GM19395 (cell line): Measurements from ENCODE around the gene GEMIN7.

Experiments used
- ATAC-seq: cut with Tn5 transposase; IDR thresholded peaks from one replicate; pipeline ENCODE4 v1.9.1; 2021; ENCODE audit warnings: mild to moderate bottlenecking, moderate library complexity; ENCODE audit not compliant: unreplicated experiment

GEMIN7 gene

GRCh38 chr19:45082170-45082569 lies 3.1 kb downstream of the GEMIN7 start:
- no peak for ATAC-seq

DNA sequence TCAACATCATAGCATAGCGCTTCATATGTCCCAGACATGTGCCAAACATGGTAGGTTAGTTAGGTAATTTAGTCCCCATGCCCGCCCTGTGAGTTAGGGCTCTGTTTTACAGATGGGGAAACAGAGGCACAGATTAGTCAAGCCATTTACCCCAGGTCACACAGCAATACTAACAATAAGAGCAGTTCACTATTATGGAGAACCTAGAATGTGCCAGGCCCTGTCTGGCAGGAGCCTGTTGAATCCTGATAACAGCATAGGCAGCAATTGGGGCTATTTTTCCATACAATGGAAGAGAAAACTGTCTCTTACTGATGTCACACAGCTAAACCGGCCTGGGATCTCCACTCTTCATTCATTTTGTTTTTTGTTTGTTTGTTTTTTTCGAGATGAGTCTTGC lies 7.4 kb downstream of the GEMIN7 start:
- no peak for ATAC-seq

DNA sequence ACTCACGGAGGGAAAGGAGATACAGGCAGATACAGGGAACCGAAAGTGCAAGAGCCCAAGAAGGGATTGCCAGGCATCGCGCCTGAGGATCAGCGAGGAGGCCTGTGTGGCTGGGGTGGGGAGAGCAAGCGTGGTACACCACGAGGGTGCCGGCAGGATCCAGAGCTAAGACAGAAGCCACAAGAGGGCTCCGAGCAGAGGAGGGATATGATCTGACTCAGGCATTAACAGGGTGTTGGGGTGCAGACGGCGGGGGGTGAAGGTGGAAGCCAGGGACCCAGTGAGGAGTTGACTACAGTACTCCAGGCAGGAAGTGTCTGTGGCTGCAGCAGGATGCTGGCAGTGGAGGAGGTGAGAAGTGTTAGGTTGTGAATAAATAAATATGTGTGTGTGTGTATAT lies 8.5 kb downstream of the GEMIN7 start:
- ATAC-seq, result no peak

- ATAC-seq, result no peak
Measured at GRCh38 chr19:45090034-45090433, 11.0 kb downstream of the GEMIN7 start.

- no peak for ATAC-seq
Measured at GRCh38 chr19:45090606-45091005, 11.5 kb downstream of the GEMIN7 start.

GRCh38 chr19:45091031-45091923 lies 12.2 kb downstream of the GEMIN7 start:
- peak; percentile 68 for ATAC-seq

DNA sequence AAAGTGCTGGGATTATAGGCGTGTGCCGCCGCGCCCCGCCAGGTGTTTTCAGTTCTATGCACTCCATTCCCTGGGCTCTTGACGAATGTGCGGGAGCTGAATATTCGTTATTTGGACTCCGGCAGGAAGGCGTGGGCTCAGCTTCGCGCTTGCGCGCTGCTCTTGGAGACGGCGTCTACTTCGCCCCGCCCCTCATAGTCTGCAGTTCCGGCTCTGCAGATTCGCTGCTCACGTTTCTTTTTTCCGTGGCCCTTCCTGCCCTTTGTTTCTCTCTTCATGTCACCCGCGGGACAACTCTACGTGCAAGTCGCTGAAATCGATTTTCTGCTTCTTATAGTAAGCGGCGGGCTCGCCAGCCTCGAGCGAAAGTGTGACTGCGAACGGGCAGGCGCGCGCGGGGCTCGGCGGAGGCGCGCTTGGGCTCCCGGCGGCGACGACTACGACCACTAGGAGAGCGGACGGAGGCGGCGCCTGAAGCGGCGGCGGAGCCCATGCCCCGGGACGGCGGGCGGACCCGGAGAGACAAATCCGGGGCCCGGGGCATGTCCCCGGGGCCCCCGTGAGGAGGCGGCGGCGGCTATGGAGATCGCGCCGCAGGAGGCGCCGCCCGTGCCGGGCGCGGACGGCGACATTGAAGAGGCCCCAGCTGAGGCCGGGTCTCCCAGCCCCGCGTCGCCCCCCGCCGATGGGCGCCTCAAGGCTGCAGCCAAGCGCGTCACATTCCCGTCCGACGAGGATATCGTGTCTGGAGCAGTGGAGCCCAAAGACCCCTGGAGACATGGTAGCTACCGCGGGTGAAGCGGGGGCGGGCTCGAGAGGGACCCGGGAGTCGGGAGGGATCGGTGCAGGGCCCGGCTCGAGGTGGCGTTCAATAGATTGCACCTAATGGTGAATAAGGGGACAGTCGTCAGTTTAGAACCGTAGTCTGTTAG lies 14.0 kb downstream of the GEMIN7 start, which contains the start of gene PPP1R37:
PPP1R37 (plus strand) TSS at position 433 of the 932 bp plus-strand sequence; CDS start at position 580, 147 bp downstream.
- peak; percentile 64 for ATAC-seq

DNA sequence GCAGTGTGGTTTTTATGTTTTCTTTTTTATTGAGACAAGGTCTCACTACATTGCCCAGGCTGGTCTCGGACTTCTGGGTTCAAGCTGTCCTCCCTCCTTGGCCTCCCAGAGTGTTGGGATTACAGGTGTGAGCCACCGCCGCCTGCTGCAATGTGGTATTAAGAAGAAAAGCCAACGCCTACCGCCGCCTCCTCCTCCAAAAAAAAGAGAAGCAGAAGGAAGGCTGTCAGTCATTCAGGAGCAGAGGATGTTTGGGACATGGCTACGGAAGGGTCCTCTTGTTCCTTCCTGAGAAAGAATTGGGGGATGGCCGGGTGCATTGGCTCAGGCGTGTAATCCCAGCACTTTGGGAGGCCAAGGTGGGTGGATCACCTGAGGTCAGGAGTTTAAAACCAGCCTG lies 15.1 kb downstream of the GEMIN7 start:
- no peak for ATAC-seq

DNA sequence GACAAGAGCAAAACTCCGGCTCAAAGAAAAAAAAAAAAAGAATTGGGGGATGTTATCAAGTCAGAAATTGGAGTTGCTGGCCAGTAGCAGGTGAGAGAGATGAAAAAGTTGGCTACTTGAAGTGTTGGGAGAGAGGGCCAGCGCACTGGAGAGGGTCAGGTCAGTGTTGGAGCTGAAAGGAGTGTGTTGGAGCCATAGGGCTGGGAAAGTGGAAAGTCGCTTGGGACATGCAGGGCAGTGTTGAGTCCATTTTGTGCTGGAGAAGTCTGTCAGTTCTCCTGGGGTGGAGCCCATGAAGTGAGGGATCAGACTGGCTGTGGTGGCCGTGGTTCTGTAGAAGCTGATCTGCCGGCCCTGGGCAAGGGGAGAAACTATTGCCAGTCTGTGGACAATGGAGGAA lies 15.6 kb downstream of the GEMIN7 start:
- no peak for ATAC-seq

DNA sequence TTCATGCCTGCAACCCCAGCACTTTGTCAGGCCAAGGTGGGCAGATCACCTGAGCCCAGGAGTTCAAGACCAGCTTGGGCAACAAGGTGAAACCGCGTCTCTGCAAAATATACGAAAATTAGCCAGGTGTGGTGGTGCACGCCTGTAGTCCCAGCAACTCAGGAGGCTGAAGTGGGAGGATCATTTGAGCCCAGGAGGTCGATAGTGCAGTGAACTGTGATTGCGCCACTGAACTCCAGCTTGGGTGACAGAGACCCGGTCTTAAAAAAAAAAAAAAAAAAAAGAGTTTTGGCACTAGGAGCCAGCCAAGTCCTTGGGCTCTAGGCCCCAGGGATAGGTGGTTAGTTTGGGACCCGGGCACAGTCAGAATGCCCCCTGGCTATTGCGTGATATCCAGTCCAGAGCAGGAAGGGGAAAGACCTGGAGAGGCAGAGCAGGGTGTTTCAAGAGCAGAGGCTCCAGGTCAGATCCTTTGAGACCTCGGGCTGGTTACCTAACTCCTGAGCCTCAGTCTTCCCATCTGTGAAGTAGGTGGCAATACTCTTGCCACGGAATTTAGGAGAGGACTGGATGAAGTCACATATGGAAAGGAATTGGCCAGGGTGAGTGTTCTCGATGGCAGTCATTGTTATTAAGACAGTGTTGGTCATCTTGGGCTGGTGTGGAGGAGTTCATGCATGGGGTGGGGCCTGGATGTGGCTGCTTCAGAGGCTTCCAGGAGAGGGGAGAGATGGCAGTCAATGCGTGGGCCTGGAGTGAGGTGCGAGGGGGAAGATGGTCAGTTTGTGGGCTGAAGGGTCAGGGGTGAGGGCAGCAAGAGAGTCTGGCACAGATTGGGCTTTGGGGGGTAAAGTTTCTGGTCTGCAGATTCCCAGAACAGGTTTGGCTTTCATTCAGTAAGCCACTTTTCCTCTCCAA lies 16.7 kb downstream of the GEMIN7 start:
- no peak for ATAC-seq

GRCh38 chr19:45096700-45097099 lies 17.6 kb downstream of the GEMIN7 start:
- no peak for ATAC-seq

GRCh38 chr19:45097450-45097775 lies 18.4 kb downstream of the GEMIN7 start:
- no peak for ATAC-seq

GRCh38 chr19:45097776-45098520 lies 18.9 kb downstream of the GEMIN7 start:
- no peak for ATAC-seq

GRCh38 chr19:45098521-45099466 lies 19.7 kb downstream of the GEMIN7 start:
- no peak for ATAC-seq

GRCh38 chr19:45099467-45100191 lies 20.6 kb downstream of the GEMIN7 start:
- ATAC-seq, result no peak

- no peak for ATAC-seq
Measured at GRCh38 chr19:45100201-45100600, 21.1 kb downstream of the GEMIN7 start.

GRCh38 chr19:45100846-45101252 lies 21.8 kb downstream of the GEMIN7 start:
- ATAC-seq, result no peak

GRCh38 chr19:45101806-45102205 lies 22.7 kb downstream of the GEMIN7 start:
- ATAC-seq, result no peak
